ENCODE results near the gene RPGRIP1L.

- TF ChIP-seq CTCF (IDR thresholded peaks at IDR 0.05; ENCODE audit: low read depth, low read length, poor library complexity, severe bottlenecking) = no peak
- TF ChIP-seq EZH2phosphoT487 (IDR thresholded peaks at IDR 0.05; ENCODE audit: borderline replicate concordance, low read length) = no peak
Measured at GRCh38 chr16:53642094-53642493, 61.6 kb downstream of the RPGRIP1L start.
